OCI-LY3 (cell line): ENCODE results near the gene TBXAS1.

Source experiments
- H2AFZ ChIP-seq: fragments of 200-600, 300-600 bp; shearing (Covaris generic); 2 replicates; pipeline ENCODE4 v1.6.0; 2014; ENCODE audit warnings: antibody characterized with exemption, low read depth, low read length
- H3K27ac ChIP-seq: fragments of 200-600, 300-600 bp; sonication (generic); 2 replicates; pipeline ENCODE4 v1.5.1; 2014; ENCODE audit warnings: mild to moderate bottlenecking, low read length, moderate library complexity, mixed read lengths
- H3K27me3 ChIP-seq: fragments of 200-600, 300-600 bp; sonication (generic); 2 replicates; pipeline ENCODE4 v1.6.1; 2014; ENCODE audit warnings: low read depth, low read length, mixed read lengths
- H3K36me3 ChIP-seq: fragments of 200-600, 300-600 bp; sonication (generic); replicated peaks from 2 replicates; pipeline ENCODE3; 2014; ENCODE audit warnings: low read depth, low read length, mixed read lengths
- H3K4me1 ChIP-seq: fragments of 300-600, 200-600 bp; sonication (generic); 2 replicates; pipeline ENCODE4 v1.6.1; 2014; ENCODE audit warnings: low read length, mixed read lengths
- H3K4me2 ChIP-seq: fragments of 200-600, 300-600 bp; sonication (generic); 2 replicates; pipeline ENCODE4 v1.6.1; 2014; ENCODE audit warnings: low read length, mixed read lengths
- H3K4me3 ChIP-seq: fragments of 300-600, 200-600 bp; sonication (generic); 2 replicates; pipeline ENCODE4 v1.5.1; 2014; ENCODE audit warnings: antibody characterized with exemption, mild to moderate bottlenecking, low read length, moderate library complexity
- H3K79me2 ChIP-seq: fragments of 300-600, 200-600 bp; shearing (Covaris generic); 2 replicates; pipeline ENCODE4 v1.6.1; 2014; ENCODE audit warnings: mild to moderate bottlenecking, low read length, mixed read lengths
- H3K9ac ChIP-seq: fragments of 300-600, 200-600 bp; shearing (Covaris generic); 2 replicates; pipeline ENCODE4 v1.6.0; 2014; ENCODE audit warnings: mild to moderate bottlenecking, low read length, moderate library complexity
- H3K9me3 ChIP-seq: fragments of 200-600, 300-600 bp; shearing (Covaris generic); 2 replicates; pipeline ENCODE4 v1.6.1; 2014; ENCODE audit warnings: low read length, mixed read lengths; ENCODE audit not compliant: insufficient read depth
- H4K20me1 ChIP-seq: fragments of 200-600, 300-600 bp; sonication (generic); 2 replicates; pipeline ENCODE4 v1.6.1; 2016; ENCODE audit warnings: low read length, mixed read lengths; ENCODE audit not compliant: insufficient read depth
- EZH2phosphoT487 ChIP-seq: fragments of 200-600 bp; shearing (Covaris generic); IDR thresholded peaks from 2 replicates; pipeline ENCODE4 v1.6.1; 2018; ENCODE audit warnings: antibody characterized with exemption, mixed run types, low read depth
- TF ChIP-seq, protein P1 (sequence below): fragments of 200-600, 300-600 bp; sonication (generic); IDR thresholded peaks from 2 replicates; pipeline ENCODE4 v1.5.1; 2014; ENCODE audit warnings: antibody characterized with exemption, low read length, low read depth

TBXAS1 gene

DNA sequence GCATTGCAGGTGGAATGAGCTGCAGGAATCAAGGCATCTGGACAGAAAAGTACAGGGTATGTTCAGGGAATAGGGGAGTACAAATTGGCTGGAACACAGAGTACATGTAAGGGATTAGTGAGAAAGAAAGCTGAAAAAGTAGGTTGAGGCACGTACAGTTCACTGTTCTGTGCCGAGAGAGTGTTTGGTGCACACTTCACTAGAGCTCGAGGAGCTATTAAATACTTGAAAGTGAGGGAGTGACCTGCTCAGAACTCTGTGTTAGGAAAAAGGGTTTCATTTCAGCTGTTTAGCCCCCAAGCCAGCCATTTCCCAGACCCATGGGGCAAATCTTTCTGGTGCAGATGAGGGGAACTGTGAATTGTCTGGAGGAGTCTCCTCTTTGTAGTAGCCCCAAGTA is 115.2 kb downstream of the TBXAS1 start:
- Histone ChIP-seq H3K4me1 (no peaks in the 10 kb centered on the region), H3K4me2 (no peak overlapping the region)

DNA sequence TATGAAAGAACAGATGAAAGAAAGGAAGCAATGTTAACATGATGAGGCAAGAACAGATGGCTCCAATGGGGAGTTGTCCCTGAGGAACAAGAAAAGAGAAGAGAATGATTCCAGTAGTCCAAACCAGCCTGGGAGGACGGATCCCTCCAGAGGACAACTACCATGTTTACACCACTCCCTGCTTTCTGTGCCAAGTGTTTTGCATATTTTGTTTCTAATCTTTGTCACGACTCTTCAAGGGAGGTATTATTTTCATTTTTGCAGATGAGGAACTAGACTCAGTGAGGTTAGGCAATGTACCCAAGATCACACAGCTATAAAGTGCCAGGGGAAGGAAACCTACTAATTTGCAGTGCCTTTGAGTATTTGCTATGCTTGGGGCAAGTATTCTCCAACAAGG is 117.5 kb downstream of the TBXAS1 start:
- no peaks in the 10 kb centered on the region for H3K36me3 ChIP-seq
- TF ChIP-seq, protein P1, sequence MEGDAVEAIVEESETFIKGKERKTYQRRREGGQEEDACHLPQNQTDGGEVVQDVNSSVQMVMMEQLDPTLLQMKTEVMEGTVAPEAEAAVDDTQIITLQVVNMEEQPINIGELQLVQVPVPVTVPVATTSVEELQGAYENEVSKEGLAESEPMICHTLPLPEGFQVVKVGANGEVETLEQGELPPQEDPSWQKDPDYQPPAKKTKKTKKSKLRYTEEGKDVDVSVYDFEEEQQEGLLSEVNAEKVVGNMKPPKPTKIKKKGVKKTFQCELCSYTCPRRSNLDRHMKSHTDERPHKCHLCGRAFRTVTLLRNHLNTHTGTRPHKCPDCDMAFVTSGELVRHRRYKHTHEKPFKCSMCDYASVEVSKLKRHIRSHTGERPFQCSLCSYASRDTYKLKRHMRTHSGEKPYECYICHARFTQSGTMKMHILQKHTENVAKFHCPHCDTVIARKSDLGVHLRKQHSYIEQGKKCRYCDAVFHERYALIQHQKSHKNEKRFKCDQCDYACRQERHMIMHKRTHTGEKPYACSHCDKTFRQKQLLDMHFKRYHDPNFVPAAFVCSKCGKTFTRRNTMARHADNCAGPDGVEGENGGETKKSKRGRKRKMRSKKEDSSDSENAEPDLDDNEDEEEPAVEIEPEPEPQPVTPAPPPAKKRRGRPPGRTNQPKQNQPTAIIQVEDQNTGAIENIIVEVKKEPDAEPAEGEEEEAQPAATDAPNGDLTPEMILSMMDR, result no peak
- no peak for TF ChIP-seq EZH2phosphoT487

More for the DNA sequence above, 115.2 kb downstream of the TBXAS1 start:
- Histone ChIP-seq H3K36me3 (no peaks in the 10 kb centered on the region), H2AFZ (no peak overlapping the region), H4K20me1 (no peaks in the 10 kb centered on the region), H3K27me3 (peaks cover 36% of the 10 kb centered on the region), H3K9ac (no peak overlapping the region), H3K27ac (no peak overlapping the region), H3K4me3 (no peak overlapping the region), H3K9me3 (no peaks in the 10 kb centered on the region), H3K79me2 (no peaks in the 10 kb centered on the region)
- no peak for TF ChIP-seq EZH2phosphoT487
- TF ChIP-seq, protein P1, result no peak

DNA sequence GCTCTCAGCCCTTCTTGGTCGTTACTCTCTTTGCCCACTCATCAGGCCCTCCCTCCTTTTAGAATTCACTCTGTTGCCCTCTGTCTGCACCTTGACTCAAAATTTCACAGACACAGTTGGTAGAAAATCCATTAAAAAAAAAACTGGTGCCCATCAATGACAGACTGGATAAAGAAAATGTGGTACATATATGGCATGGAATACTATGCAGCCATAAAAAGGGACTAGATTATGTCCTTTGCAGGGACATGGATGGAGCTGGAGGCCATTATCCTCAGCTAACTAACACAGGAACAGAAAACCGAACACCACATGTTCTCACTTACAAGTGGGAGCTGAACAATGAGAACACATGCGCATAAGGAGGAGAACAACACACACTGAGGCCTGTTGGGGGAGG is 118.0 kb downstream of the TBXAS1 start:
- no peaks in the 10 kb centered on the region for H3K9me3 ChIP-seq
- no peaks in the 10 kb centered on the region for H3K79me2 ChIP-seq
- no peaks in the 10 kb centered on the region for H3K4me1 ChIP-seq
- no peaks in the 10 kb centered on the region for H4K20me1 ChIP-seq
- H3K4me3 ChIP-seq, result no peak overlapping the region
- H3K4me2 ChIP-seq, result no peak overlapping the region
- H3K9ac ChIP-seq, result no peak overlapping the region
- no peak for TF ChIP-seq EZH2phosphoT487
- TF ChIP-seq, protein P1, result no peak
- H3K27ac ChIP-seq, result no peak overlapping the region
- peaks cover 31% of the 10 kb centered on the region for H3K27me3 ChIP-seq
- H2AFZ ChIP-seq, result no peak overlapping the region
- no peaks in the 10 kb centered on the region for H3K36me3 ChIP-seq

More for the DNA sequence above, 117.5 kb downstream of the TBXAS1 start:
- Histone ChIP-seq H3K27ac (no peak overlapping the region), H3K9me3 (no peaks in the 10 kb centered on the region), H2AFZ (no peak overlapping the region), H4K20me1 (no peaks in the 10 kb centered on the region), H3K9ac (no peak overlapping the region), H3K4me3 (no peak overlapping the region), H3K79me2 (no peaks in the 10 kb centered on the region), H3K4me2 (no peak overlapping the region), H3K4me1 (no peaks in the 10 kb centered on the region), H3K27me3 (peaks cover 31% of the 10 kb centered on the region)

DNA sequence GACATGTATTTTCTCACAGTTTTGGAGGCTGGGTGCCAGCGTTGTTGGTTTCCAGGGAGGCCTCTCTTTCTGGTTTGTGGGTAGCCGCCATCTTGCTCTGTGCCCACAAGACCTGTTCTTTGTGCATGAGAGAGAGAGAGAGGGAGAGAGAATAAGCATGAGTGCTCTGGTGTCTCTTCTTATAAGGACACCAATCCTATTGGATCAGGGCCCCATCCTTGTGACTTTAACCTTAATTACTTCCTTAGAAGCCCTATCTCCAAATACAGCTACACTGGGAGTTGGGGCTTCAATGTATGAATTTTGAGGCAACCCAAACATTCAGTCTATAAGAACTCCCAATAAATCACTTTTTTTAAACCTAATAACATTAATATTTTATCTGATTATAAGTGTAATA is 119.1 kb downstream of the TBXAS1 start:
- Histone ChIP-seq H3K9ac (no peak overlapping the region), H3K4me2 (no peak overlapping the region), H2AFZ (no peak overlapping the region), H3K36me3 (no peaks in the 10 kb centered on the region), H3K27ac (no peak overlapping the region), H3K27me3 (peaks cover 23% of the 10 kb centered on the region), H3K79me2 (no peaks in the 10 kb centered on the region), H3K4me1 (no peaks in the 10 kb centered on the region), H3K4me3 (no peak overlapping the region), H3K9me3 (no peaks in the 10 kb centered on the region), H4K20me1 (no peaks in the 10 kb centered on the region)
- TF ChIP-seq EZH2phosphoT487, result no peak
- TF ChIP-seq, protein P1, result no peak
